NCI-H1092 (cell line): Measurements from ENCODE around the gene ACTL6B.

Experiments
- DNase-seq: peaks from one replicate; lab custom pipeline; 2025; lab: John Stamatoyannopoulos, UW

Gene ACTL6B

GRCh38 chr7:100626530-100627237, 29.6 kb downstream of the ACTL6B start:
- peak; percentile 66 for DNase-seq

- no peak for DNase-seq
Observed at GRCh38 chr7:100626055-100626454, 30.2 kb downstream of the ACTL6B start.

GRCh38 chr7:100623951-100624824, 32.1 kb downstream of the ACTL6B start:
- no peak for DNase-seq

GRCh38 chr7:100621554-100621953, 34.7 kb downstream of the ACTL6B start:
- DNase-seq, result no peak

- no peak for DNase-seq
Observed at GRCh38 chr7:100620804-100621203, 35.4 kb downstream of the ACTL6B start.

GRCh38 chr7:100620239-100620638, 36.0 kb downstream of the ACTL6B start:
- DNase-seq, result no peak

GRCh38 chr7:100614308-100614861, 41.9 kb downstream of the ACTL6B start:
- DNase-seq, result no peak

- DNase-seq, result no peak
Observed at GRCh38 chr7:100613412-100614175, 42.7 kb downstream of the ACTL6B start.

GRCh38 chr7:100612730-100613390, 43.4 kb downstream of the ACTL6B start:
- DNase-seq, result no peak

GRCh38 chr7:100611983-100612729, 44.1 kb downstream of the ACTL6B start, which contains the start of gene MOSPD3:
TSS of gene MOSPD3 (plus strand) at chr7:100612540. CDS start at chr7:100612792, 252 bp downstream.
- peak; percentile 100 for DNase-seq

GRCh38 chr7:100609958-100610357, 46.3 kb downstream of the ACTL6B start:
- DNase-seq, result no peak

GRCh38 chr7:100607111-100607510, 49.1 kb downstream of the ACTL6B start:
- DNase-seq, result no peak

- DNase-seq, result no peak
Observed at GRCh38 chr7:100606313-100606712, 49.9 kb downstream of the ACTL6B start.

- DNase-seq, result no peak
Observed at GRCh38 chr7:100604976-100605911, 51.0 kb downstream of the ACTL6B start.

- DNase-seq, result peak; percentile 33
Observed at GRCh38 chr7:100604028-100604975, 51.9 kb downstream of the ACTL6B start.

GRCh38 chr7:100603726-100604027, 52.6 kb downstream of the ACTL6B start:
- DNase-seq, result no peak

- no peak for DNase-seq
Observed at GRCh38 chr7:100602889-100603725, 53.1 kb downstream of the ACTL6B start.

- no peak for DNase-seq
Observed at GRCh38 chr7:100600730-100601038, 55.6 kb downstream of the ACTL6B start.
